Measurements from ENCODE around the gene ARHGAP26. TPM values are rescaled to one million over a fixed set of nuclear protein-coding genes. Genes with fewer than 3 reads are reported as not detected.

The ARHGAP26 gene
- total RNA-seq, 1 donor from 2014 or later, result 20.1 TPM

DNA sequence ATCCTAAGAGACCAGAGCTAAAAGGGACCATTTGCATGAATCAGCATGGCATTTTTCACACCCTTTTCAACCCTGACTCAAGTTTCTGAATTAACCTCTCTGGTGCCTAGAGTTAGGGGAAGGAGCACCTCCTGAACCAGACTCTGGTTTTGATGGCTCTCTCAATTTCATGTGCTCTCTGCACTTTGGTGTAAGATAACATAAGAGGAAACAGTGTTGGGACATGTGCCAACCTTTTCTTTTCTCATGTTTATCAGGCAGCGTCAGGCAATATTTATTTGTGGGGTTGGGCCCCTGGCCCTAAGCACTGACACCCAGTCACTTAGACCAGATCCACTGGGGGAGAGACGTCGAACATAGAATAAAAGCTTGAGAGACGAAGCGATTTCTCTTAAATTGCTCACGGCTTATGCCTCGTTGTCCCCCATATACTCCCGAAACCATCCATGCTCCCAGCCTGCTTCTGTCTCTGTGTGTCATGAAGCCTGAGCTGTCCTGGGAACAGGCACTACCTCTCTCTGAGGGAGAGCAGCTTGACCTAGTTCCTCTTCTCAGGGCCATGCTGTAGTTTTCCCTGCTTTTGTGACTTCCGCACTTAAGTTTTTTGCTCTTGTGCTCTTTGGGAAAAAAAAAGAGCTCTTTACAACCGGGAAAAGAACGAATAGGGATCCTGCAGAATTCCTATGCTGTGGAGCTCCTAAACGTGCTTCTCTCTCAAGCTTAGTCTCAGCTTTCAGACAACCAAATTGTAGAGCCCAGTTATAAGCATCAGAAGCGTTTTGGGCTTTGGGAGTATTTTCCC lies 437.6 kb downstream of the ARHGAP26 start:
- Mint-ChIP-seq H3K36me3 (ENCODE audit: unreplicated experiment) (no peaks in the 10 kb centered on the region), H3K9me3 (ENCODE audit: unreplicated experiment) (no peaks in the 10 kb centered on the region), H3K27ac (ENCODE audit: unreplicated experiment) (no peak overlapping the region), H3K4me3 (ENCODE audit: unreplicated experiment) (no peak overlapping the region), H3K4me1 (ENCODE audit: low read depth, unreplicated experiment) (peaks cover 14% of the 10 kb centered on the region), H3K27me3 (ENCODE audit: unreplicated experiment) (peaks cover 5% of the 10 kb centered on the region)
- TF ChIP-seq, protein P1, sequence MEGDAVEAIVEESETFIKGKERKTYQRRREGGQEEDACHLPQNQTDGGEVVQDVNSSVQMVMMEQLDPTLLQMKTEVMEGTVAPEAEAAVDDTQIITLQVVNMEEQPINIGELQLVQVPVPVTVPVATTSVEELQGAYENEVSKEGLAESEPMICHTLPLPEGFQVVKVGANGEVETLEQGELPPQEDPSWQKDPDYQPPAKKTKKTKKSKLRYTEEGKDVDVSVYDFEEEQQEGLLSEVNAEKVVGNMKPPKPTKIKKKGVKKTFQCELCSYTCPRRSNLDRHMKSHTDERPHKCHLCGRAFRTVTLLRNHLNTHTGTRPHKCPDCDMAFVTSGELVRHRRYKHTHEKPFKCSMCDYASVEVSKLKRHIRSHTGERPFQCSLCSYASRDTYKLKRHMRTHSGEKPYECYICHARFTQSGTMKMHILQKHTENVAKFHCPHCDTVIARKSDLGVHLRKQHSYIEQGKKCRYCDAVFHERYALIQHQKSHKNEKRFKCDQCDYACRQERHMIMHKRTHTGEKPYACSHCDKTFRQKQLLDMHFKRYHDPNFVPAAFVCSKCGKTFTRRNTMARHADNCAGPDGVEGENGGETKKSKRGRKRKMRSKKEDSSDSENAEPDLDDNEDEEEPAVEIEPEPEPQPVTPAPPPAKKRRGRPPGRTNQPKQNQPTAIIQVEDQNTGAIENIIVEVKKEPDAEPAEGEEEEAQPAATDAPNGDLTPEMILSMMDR (IDR thresholded peaks at IDR 0.05; ENCODE audit: partially characterized antibody, unreplicated experiment), result no peak
- no peak for DNase-seq

DNA sequence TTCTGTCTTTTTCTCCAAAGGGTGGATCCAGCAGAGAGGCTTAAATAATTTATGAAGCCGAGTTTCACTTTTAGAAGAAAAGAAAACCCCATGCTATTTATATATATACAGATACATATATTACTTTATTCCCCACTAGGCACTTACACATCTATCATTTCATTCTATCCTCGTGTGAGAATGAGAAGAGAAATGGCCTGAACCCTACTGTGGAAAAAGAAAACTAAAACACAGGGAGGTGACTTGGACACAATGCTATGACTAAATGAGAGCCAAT lies 438.1 kb downstream of the ARHGAP26 start:
- Mint-ChIP-seq H3K27ac (ENCODE audit: unreplicated experiment) (no peak overlapping the region), H3K36me3 (ENCODE audit: unreplicated experiment) (no peaks in the 10 kb centered on the region), H3K9me3 (ENCODE audit: unreplicated experiment) (no peaks in the 10 kb centered on the region), H3K27me3 (ENCODE audit: unreplicated experiment) (peaks cover 3% of the 10 kb centered on the region), H3K4me1 (ENCODE audit: low read depth, unreplicated experiment) (peaks cover 16% of the 10 kb centered on the region), H3K4me3 (ENCODE audit: unreplicated experiment) (no peak overlapping the region)
- DNase-seq, result no peak
- TF ChIP-seq, protein P1 (IDR thresholded peaks at IDR 0.05; ENCODE audit: partially characterized antibody, unreplicated experiment), result no peak

DNA sequence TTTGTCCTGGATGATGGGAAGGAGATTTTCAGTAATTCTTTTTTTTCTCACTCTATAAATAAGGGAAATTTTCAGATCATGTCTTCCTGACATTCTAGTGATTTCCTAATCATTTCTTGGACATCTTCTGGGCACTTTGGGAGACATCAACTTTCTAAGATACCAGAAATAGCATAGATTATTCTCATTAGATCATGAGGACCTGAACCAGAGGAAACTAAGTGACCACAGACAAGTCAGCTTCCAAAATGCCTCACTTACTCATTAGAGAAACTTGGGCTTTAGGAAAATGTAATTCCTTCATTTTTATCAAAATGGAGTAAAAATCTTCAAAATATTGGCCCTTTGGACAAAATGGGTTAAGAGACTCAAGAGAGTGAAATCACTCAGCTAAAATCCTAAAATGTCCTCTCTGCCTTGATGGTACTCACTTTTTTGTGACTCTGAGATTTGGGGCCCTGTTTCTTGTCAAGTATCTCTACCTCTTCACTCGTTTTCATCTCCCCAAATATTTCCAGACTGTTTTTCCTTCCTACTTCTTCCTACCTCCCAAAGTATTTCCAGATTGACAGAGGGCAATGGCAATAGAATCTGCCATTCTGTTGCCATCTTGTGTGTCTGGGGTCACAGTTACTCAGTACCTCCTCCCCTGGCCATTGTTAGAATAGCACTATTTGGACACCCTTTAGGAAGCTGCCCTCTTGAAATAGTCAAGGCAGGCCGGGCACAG lies 438.8 kb downstream of the ARHGAP26 start:
- Mint-ChIP-seq H3K36me3 (ENCODE audit: unreplicated experiment) (no peaks in the 10 kb centered on the region), H3K4me3 (ENCODE audit: unreplicated experiment) (no peak overlapping the region), H3K4me1 (ENCODE audit: low read depth, unreplicated experiment) (peaks cover 23% of the 10 kb centered on the region), H3K27ac (ENCODE audit: unreplicated experiment) (no peak overlapping the region), H3K9me3 (ENCODE audit: unreplicated experiment) (no peaks in the 10 kb centered on the region), H3K27me3 (ENCODE audit: unreplicated experiment) (peaks cover 3% of the 10 kb centered on the region)
- no peak for DNase-seq
- TF ChIP-seq, protein P1 (IDR thresholded peaks at IDR 0.05; ENCODE audit: partially characterized antibody, unreplicated experiment), result no peak

DNA sequence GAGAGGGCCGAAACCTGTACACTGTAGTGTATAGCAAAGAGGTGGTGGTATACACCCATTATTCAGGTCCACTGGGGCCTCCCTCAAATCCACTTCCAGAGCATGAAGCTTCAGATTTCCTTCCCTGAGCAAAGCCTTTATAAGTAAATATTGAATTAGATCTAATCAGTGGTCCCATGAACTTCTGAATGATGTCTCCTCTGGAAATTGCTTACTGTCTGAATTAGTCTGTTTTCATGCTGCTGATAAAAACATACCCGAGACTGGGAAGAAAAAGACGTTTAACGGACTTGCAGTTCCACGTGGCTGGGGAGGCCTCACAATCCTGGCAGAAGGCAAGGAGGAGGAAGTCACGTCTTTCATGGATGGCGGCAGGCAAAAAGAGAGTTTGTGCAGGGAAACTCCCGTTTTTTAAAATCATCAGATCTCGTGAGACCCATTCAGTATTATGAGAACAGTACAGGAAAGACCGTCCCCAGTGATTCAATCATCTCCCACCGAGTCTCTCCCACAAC lies 439.8 kb downstream of the ARHGAP26 start:
- H3K4me1 Mint-ChIP-seq (ENCODE audit: low read depth, unreplicated experiment), result peaks cover 25% of the 10 kb centered on the region
- peaks cover 3% of the 10 kb centered on the region for H3K27me3 Mint-ChIP-seq (ENCODE audit: unreplicated experiment)
- no peaks in the 10 kb centered on the region for H3K36me3 Mint-ChIP-seq (ENCODE audit: unreplicated experiment)
- no peak overlapping the region for H3K27ac Mint-ChIP-seq (ENCODE audit: unreplicated experiment)
- DNase-seq, result no peak
- no peaks in the 10 kb centered on the region for H3K9me3 Mint-ChIP-seq (ENCODE audit: unreplicated experiment)
- H3K4me3 Mint-ChIP-seq (ENCODE audit: unreplicated experiment), result no peak overlapping the region
- TF ChIP-seq, protein P1 (IDR thresholded peaks at IDR 0.05; ENCODE audit: partially characterized antibody, unreplicated experiment), result no peak

DNA sequence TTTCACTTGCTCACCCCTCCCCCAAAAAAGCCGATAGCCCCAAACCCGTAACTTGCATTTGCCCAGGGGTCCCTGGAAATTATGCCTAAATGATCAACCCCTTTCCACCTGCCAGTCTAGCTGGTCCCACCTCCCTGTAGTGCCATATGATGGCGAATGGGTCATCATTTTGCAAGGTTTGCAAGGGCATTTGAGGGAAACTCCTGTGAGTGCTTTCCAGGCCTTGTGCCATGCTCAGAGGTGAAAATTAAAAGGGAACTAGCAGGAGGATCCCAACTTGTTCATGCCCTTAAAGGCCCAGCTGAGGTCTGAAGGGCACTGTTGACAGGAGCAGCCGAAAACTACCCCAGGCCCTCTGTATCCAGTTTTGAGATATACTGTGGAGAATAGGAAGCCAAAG lies 440.4 kb downstream of the ARHGAP26 start:
- H3K27ac Mint-ChIP-seq (ENCODE audit: unreplicated experiment), result no peak overlapping the region
- peaks cover 25% of the 10 kb centered on the region for H3K4me1 Mint-ChIP-seq (ENCODE audit: low read depth, unreplicated experiment)
- H3K36me3 Mint-ChIP-seq (ENCODE audit: unreplicated experiment), result no peaks in the 10 kb centered on the region

More for the DNA sequence above, 440.4 kb downstream of the ARHGAP26 start:
- DNase-seq, result no peak
- Mint-ChIP-seq H3K27me3 (ENCODE audit: unreplicated experiment) (peaks cover 3% of the 10 kb centered on the region), H3K4me3 (ENCODE audit: unreplicated experiment) (no peak overlapping the region), H3K9me3 (ENCODE audit: unreplicated experiment) (no peaks in the 10 kb centered on the region)
- TF ChIP-seq, protein P1 (IDR thresholded peaks at IDR 0.05; ENCODE audit: partially characterized antibody, unreplicated experiment), result no peak

Measured in glutamatergic neuron (in vitro differentiated cells).